SU-DHL-6 (cell line): Measurements from ENCODE around the gene PRPSAP1.

ENCODE experiments used
- CTCF ChIP-seq: fragments of 200-600 bp; sonication (generic); IDR thresholded peaks from one replicate; pipeline ENCODE4 v1.5.1; 2017; ENCODE audit warnings: antibody characterized with exemption, mild to moderate bottlenecking, low read length, moderate library complexity; ENCODE audit not compliant: insufficient read depth, poor library complexity, severe bottlenecking
- EZH2phosphoT487 ChIP-seq: fragments of 200-600 bp; sonication (generic), shearing (Covaris generic); conservative IDR thresholded peaks from 2 replicates; pipeline ENCODE4 v1.6.1; 2018; ENCODE audit warnings: mild to moderate bottlenecking, antibody characterized with exemption, low read length, moderate library complexity, mixed read lengths

- TF ChIP-seq CTCF: no peak
- TF ChIP-seq EZH2phosphoT487: no peak
Observed at GRCh38 chr17:76307299-76307965, 46.3 kb downstream of the PRPSAP1 start.
